HG03045 (cell line): Measurements from ENCODE around the gene BRIP1.
"Not testable (repeated sequence)": the region's sequence is repeated elsewhere in the genome, so short reads cannot be mapped to it uniquely, and the experiment has no call there.

Experiments
- ATAC-seq: cut with Tn5 transposase; IDR thresholded peaks from one replicate; pipeline ENCODE4 v1.9.1; 2021; ENCODE audit warnings: mild to moderate bottlenecking, moderate library complexity; ENCODE audit not compliant: unreplicated experiment

BRIP1 gene

GRCh38 chr17:61670691-61671090 is 192.6 kb downstream of the BRIP1 start:
- no peak for ATAC-seq

- no peak for ATAC-seq
Measured at GRCh38 chr17:61669522-61669921, 193.8 kb downstream of the BRIP1 start.

GRCh38 chr17:61668486-61668885 is 194.8 kb downstream of the BRIP1 start:
- ATAC-seq, result no peak

- ATAC-seq, result not testable (repeated sequence)
Measured at GRCh38 chr17:61666406-61667088, 196.8 kb downstream of the BRIP1 start.

- ATAC-seq, result no peak
Measured at GRCh38 chr17:61663310-61663709, 200.0 kb downstream of the BRIP1 start.

- no peak for ATAC-seq
Measured at GRCh38 chr17:61662741-61663140, 200.6 kb downstream of the BRIP1 start.

GRCh38 chr17:61662186-61662585 is 201.1 kb downstream of the BRIP1 start:
- ATAC-seq, result no peak

- ATAC-seq, result no peak
Measured at GRCh38 chr17:61660746-61661485, 202.4 kb downstream of the BRIP1 start.

- ATAC-seq, result no peak
Measured at GRCh38 chr17:61659437-61659836, 203.9 kb downstream of the BRIP1 start.

- ATAC-seq, result no peak
Measured at GRCh38 chr17:61658183-61658582, 205.1 kb downstream of the BRIP1 start.

- no peak for ATAC-seq
Measured at GRCh38 chr17:61657338-61657737, 206.0 kb downstream of the BRIP1 start.

GRCh38 chr17:61656721-61657217 is 206.6 kb downstream of the BRIP1 start:
- no peak for ATAC-seq

- ATAC-seq, result no peak
Measured at GRCh38 chr17:61650749-61651148, 212.6 kb downstream of the BRIP1 start.

GRCh38 chr17:61648587-61648986 is 214.7 kb downstream of the BRIP1 start:
- no peak for ATAC-seq

GRCh38 chr17:61647047-61647446 is 216.3 kb downstream of the BRIP1 start:
- ATAC-seq, result no peak

- no peak for ATAC-seq
Measured at GRCh38 chr17:61646482-61646881, 216.8 kb downstream of the BRIP1 start.

GRCh38 chr17:61645920-61646319 is 217.4 kb downstream of the BRIP1 start:
- no peak for ATAC-seq

- ATAC-seq, result no peak
Measured at GRCh38 chr17:61644800-61645774, 218.2 kb downstream of the BRIP1 start.

GRCh38 chr17:61642768-61643167 is 220.6 kb downstream of the BRIP1 start:
- no peak for ATAC-seq

- ATAC-seq, result no peak
Measured at GRCh38 chr17:61641715-61642114, 221.6 kb downstream of the BRIP1 start.

GRCh38 chr17:61641084-61641483 is 222.2 kb downstream of the BRIP1 start:
- no peak for ATAC-seq
